ENCODE data around the gene MYO5B. TPM values are rescaled to one million over a fixed set of nuclear protein-coding genes. Genes with fewer than 3 reads are reported as not detected.

Gene MYO5B
- polyA plus RNA-seq, 1 donor (not counting 4 experiments of a cell fraction or from before 2014, with no cell fraction given): 6.8 TPM

GRCh38 chr18:49859021-49859359 is 336.0 kb downstream of the MYO5B start:
- H2AFZ ChIP-seq (ENCODE audit: control insufficient read depth, low read length): peak overlapping the region; percentile 77
- peak overlapping the region; percentile 25 for H3K9ac ChIP-seq (ENCODE audit: control insufficient read depth, extremely low read depth, insufficient read depth, low read length)
- dilution Hi-C loops (cut with MboI; ENCODE audit: extremely low pct_ligation_motif_present, low sequenced_read_pairs): no loop called here
- H4K20me1 ChIP-seq (ENCODE audit: control insufficient read depth, extremely low read depth, insufficient read depth, low read length): no peaks in the 10 kb centered on the region
- no peaks in the 10 kb centered on the region for H3K9me1 ChIP-seq (ENCODE audit: control insufficient read depth, extremely low read depth, insufficient read depth, low read length)
- FAIRE-seq (no peak), DNase-seq (ENCODE audit: low read depth, low spot score) (no peak)
- no peak overlapping the region for H3K4me3 ChIP-seq (ENCODE audit: control insufficient read depth in 2 of 3, extremely low read depth in 1 of 3, insufficient read depth in 2 of 3, low read depth in 1 of 3, low read length in 3 of 3)
- no peaks in the 10 kb centered on the region for H3K27me3 ChIP-seq (ENCODE audit: control insufficient read depth, extremely low read depth, insufficient read depth, low read length)
- H3K79me2 ChIP-seq (ENCODE audit: control insufficient read depth, insufficient read depth, low read length): no peaks in the 10 kb centered on the region
- TF ChIP-seq EZH2 (IDR thresholded peaks at IDR 0.05; ENCODE audit: low read length) (no peak), CTCF (optimal IDR thresholded peaks at IDR 0.05 in 1 of 3, IDR thresholded peaks at IDR 0.05 in 1 of 3, conservative IDR thresholded peaks at IDR 0.05 in 1 of 3; ENCODE audit: extremely low read depth in 1 of 3, insufficient read depth in 2 of 3, low read length in 3 of 3) (no peak)
- H3K9me3 ChIP-seq (ENCODE audit: control insufficient read depth, low read depth, low read length): no peaks in the 10 kb centered on the region
- H3K4me2 ChIP-seq (ENCODE audit: control insufficient read depth, extremely low read depth, insufficient read depth, low read depth, low read length): peak overlapping the region; percentile 72
- H3K4me1 ChIP-seq (ENCODE audit: control insufficient read depth, extremely low read depth, insufficient read depth, low read length): peaks cover 13% of the 10 kb centered on the region
- H3K36me3 ChIP-seq (ENCODE audit: control insufficient read depth in 2 of 2, extremely low read depth in 1 of 2, insufficient read depth in 2 of 2, low read length in 2 of 2): peaks cover 0 to 1% of the 10 kb centered on the region in 2 experiments
- H3K27ac ChIP-seq (ENCODE audit: control insufficient read depth, insufficient read depth, low read length): no peak overlapping the region

GRCh38 chr18:49858309-49859020 is 336.5 kb downstream of the MYO5B start:
- H3K27me3 ChIP-seq (ENCODE audit: control insufficient read depth, extremely low read depth, insufficient read depth, low read length): no peaks in the 10 kb centered on the region
- DNase-seq (ENCODE audit: low read depth, low spot score) (no peak), FAIRE-seq (peak; percentile 86)
- no peak overlapping the region for H3K4me3 ChIP-seq (ENCODE audit: control insufficient read depth in 2 of 3, extremely low read depth in 1 of 3, insufficient read depth in 2 of 3, low read depth in 1 of 3, low read length in 3 of 3)
- H4K20me1 ChIP-seq (ENCODE audit: control insufficient read depth, extremely low read depth, insufficient read depth, low read length): no peaks in the 10 kb centered on the region
- no peaks in the 10 kb centered on the region for H3K79me2 ChIP-seq (ENCODE audit: control insufficient read depth, insufficient read depth, low read length)
- H3K36me3 ChIP-seq (ENCODE audit: control insufficient read depth in 2 of 2, extremely low read depth in 1 of 2, insufficient read depth in 2 of 2, low read length in 2 of 2): peaks cover 0 to 1% of the 10 kb centered on the region in 2 experiments
- no peaks in the 10 kb centered on the region for H3K9me3 ChIP-seq (ENCODE audit: control insufficient read depth, low read depth, low read length)
- H3K9ac ChIP-seq (ENCODE audit: control insufficient read depth, extremely low read depth, insufficient read depth, low read length): peak overlapping the region; percentile 25
- peak overlapping the region; percentile 49 for H3K27ac ChIP-seq (ENCODE audit: control insufficient read depth, insufficient read depth, low read length)
- H3K9me1 ChIP-seq (ENCODE audit: control insufficient read depth, extremely low read depth, insufficient read depth, low read length): no peaks in the 10 kb centered on the region
- peaks cover 13% of the 10 kb centered on the region for H3K4me1 ChIP-seq (ENCODE audit: control insufficient read depth, extremely low read depth, insufficient read depth, low read length)
- peak overlapping the region; percentile 77 for H2AFZ ChIP-seq (ENCODE audit: control insufficient read depth, low read length)
- dilution Hi-C loops (cut with MboI; ENCODE audit: extremely low pct_ligation_motif_present, low sequenced_read_pairs): no loop called here
- peak overlapping the region; percentile 72 for H3K4me2 ChIP-seq (ENCODE audit: control insufficient read depth, extremely low read depth, insufficient read depth, low read depth, low read length)
- TF ChIP-seq EZH2 (IDR thresholded peaks at IDR 0.05; ENCODE audit: low read length) (no peak), CTCF (optimal IDR thresholded peaks at IDR 0.05 in 1 of 3, IDR thresholded peaks at IDR 0.05 in 1 of 3, conservative IDR thresholded peaks at IDR 0.05 in 1 of 3; ENCODE audit: extremely low read depth in 1 of 3, insufficient read depth in 2 of 3, low read length in 3 of 3) (peak; percentile 75 to 91 (median 88))

Measured in keratinocyte (primary cell).